GM18526 (cell line): ENCODE results near the gene RNF217.

ENCODE experiments used
- POLR2A ChIP-seq: IDR thresholded peaks from 3 replicates; pipeline ENCODE4 v1.6.1; 2011; ENCODE audit not compliant: insufficient read length; ENCODE audit errors: extremely low read depth

Gene RNF217

GRCh38 chr6:124997196-124997875 lies 35.1 kb downstream of the RNF217 start:
- TF ChIP-seq POLR2A: no peak

- no peak for TF ChIP-seq POLR2A
Observed at GRCh38 chr6:124999105-124999764, 37.0 kb downstream of the RNF217 start.

- TF ChIP-seq POLR2A: no peak
Observed at GRCh38 chr6:125001684-125002405, 39.6 kb downstream of the RNF217 start.

- no peak for TF ChIP-seq POLR2A
Observed at GRCh38 chr6:125002406-125002741, 40.1 kb downstream of the RNF217 start.

- no peak for TF ChIP-seq POLR2A
Observed at GRCh38 chr6:125003070-125003469, 40.8 kb downstream of the RNF217 start.

- no peak for TF ChIP-seq POLR2A
Observed at GRCh38 chr6:125004198-125004597, 42.0 kb downstream of the RNF217 start.

- TF ChIP-seq POLR2A: no peak
Observed at GRCh38 chr6:125004797-125005595, 42.8 kb downstream of the RNF217 start.

- TF ChIP-seq POLR2A: no peak
Observed at GRCh38 chr6:125008261-125008703, 46.0 kb downstream of the RNF217 start.

GRCh38 chr6:125008957-125009356 lies 46.7 kb downstream of the RNF217 start:
- TF ChIP-seq POLR2A: no peak

GRCh38 chr6:125009578-125009977 lies 47.3 kb downstream of the RNF217 start:
- TF ChIP-seq POLR2A: no peak

- no peak for TF ChIP-seq POLR2A
Observed at GRCh38 chr6:125013938-125014660, 51.9 kb downstream of the RNF217 start.

- no peak for TF ChIP-seq POLR2A
Observed at GRCh38 chr6:125014661-125014957, 52.4 kb downstream of the RNF217 start.

GRCh38 chr6:125015152-125015551 lies 52.9 kb downstream of the RNF217 start:
- TF ChIP-seq POLR2A: no peak

GRCh38 chr6:125018136-125018535 lies 55.9 kb downstream of the RNF217 start:
- no peak for TF ChIP-seq POLR2A

GRCh38 chr6:125019281-125019680 lies 57.0 kb downstream of the RNF217 start:
- TF ChIP-seq POLR2A: no peak
